Measurements from ENCODE around the gene PGC. TPM values are rescaled to one million over a fixed set of nuclear protein-coding genes. Genes with fewer than 3 reads are reported as not detected.

The PGC gene
- total RNA-seq, 1 donor from 2014 or later, result not detected

- DNase-seq, result no peak
Observed at GRCh38 chr6:41713159-41713649, 34.0 kb downstream of the PGC start.

GRCh38 chr6:41712651-41713103 lies 34.5 kb downstream of the PGC start:
- no peak for DNase-seq

GRCh38 chr6:41711323-41712038 lies 35.7 kb downstream of the PGC start:
- DNase-seq, result no peak

- no peak for DNase-seq
Observed at GRCh38 chr6:41709375-41709774, 37.8 kb downstream of the PGC start.

GRCh38 chr6:41708856-41709255 lies 38.3 kb downstream of the PGC start:
- DNase-seq, result no peak

GRCh38 chr6:41707565-41708200 lies 39.5 kb downstream of the PGC start:
- DNase-seq, result no peak

- no peak for DNase-seq
Observed at GRCh38 chr6:41706876-41707564, 40.2 kb downstream of the PGC start.

- DNase-seq, result no peak
Observed at GRCh38 chr6:41705996-41706835, 41.0 kb downstream of the PGC start.

- no peak for DNase-seq
Observed at GRCh38 chr6:41705311-41705995, 41.7 kb downstream of the PGC start.

- no peak for DNase-seq
Observed at GRCh38 chr6:41704656-41705310, 42.4 kb downstream of the PGC start.

- DNase-seq, result no peak
Observed at GRCh38 chr6:41704028-41704427, 43.2 kb downstream of the PGC start.

- DNase-seq, result no peak
Observed at GRCh38 chr6:41702771-41703494, 44.3 kb downstream of the PGC start.

- no peak for DNase-seq
Observed at GRCh38 chr6:41702089-41702745, 45.0 kb downstream of the PGC start.

- no peak for DNase-seq
Observed at GRCh38 chr6:41700463-41701347, 46.5 kb downstream of the PGC start.

- no peak for DNase-seq
Observed at GRCh38 chr6:41699063-41699462, 48.1 kb downstream of the PGC start.

- DNase-seq, result peak; percentile 55
Observed at GRCh38 chr6:41697861-41698781, 49.1 kb downstream of the PGC start.

- no peak for DNase-seq
Observed at GRCh38 chr6:41696788-41697187, 50.4 kb downstream of the PGC start.

- no peak for DNase-seq
Observed at GRCh38 chr6:41695825-41696224, 51.4 kb downstream of the PGC start.
